GM21717 (cell line): Measurements from ENCODE around the gene CSH1.
"Not testable (repeated sequence)": the region's sequence is repeated elsewhere in the genome, so short reads cannot be mapped to it uniquely, and the experiment has no call there.

ENCODE experiments used
- ATAC-seq: cut with Tn5 transposase; IDR thresholded peaks from one replicate; pipeline ENCODE4 v1.9.1; 2021; ENCODE audit warnings: mild to moderate bottlenecking, moderate library complexity; ENCODE audit not compliant: unreplicated experiment

The CSH1 gene

GRCh38 chr17:63928966-63929695, 32.8 kb upstream of the CSH1 start:
- no peak for ATAC-seq

GRCh38 chr17:63928172-63928666, 31.8 kb upstream of the CSH1 start:
- ATAC-seq, result no peak

GRCh38 chr17:63927464-63928171, 31.2 kb upstream of the CSH1 start:
- ATAC-seq, result no peak

- ATAC-seq, result no peak
Observed at GRCh38 chr17:63926164-63926563, 29.8 kb upstream of the CSH1 start.

GRCh38 chr17:63925615-63926014, 29.2 kb upstream of the CSH1 start:
- ATAC-seq, result no peak

- peak; percentile 58 for ATAC-seq
Observed at GRCh38 chr17:63922402-63922801, 26.0 kb upstream of the CSH1 start.

- ATAC-seq, result not testable (repeated sequence)
Observed at GRCh38 chr17:63920779-63921178, 24.4 kb upstream of the CSH1 start.

GRCh38 chr17:63920050-63920449, 23.7 kb upstream of the CSH1 start:
- not testable (repeated sequence) for ATAC-seq

GRCh38 chr17:63919311-63919723, 22.9 kb upstream of the CSH1 start:
- peak; percentile 62 for ATAC-seq

GRCh38 chr17:63918789-63919305, 22.5 kb upstream of the CSH1 start, which contains the start of gene GH1:
Gene GH1 (minus strand): TSS chr17:63918839. CDS start chr17:63918776, 63 bp downstream.
- not testable (repeated sequence) for ATAC-seq

GRCh38 chr17:63918305-63918704, 21.9 kb upstream of the CSH1 start:
- ATAC-seq, result no peak

- no peak for ATAC-seq
Observed at GRCh38 chr17:63917646-63918045, 21.3 kb upstream of the CSH1 start.

- not testable (repeated sequence) for ATAC-seq
Observed at GRCh38 chr17:63917206-63917605, 20.8 kb upstream of the CSH1 start.

GRCh38 chr17:63916566-63917185, 20.3 kb upstream of the CSH1 start:
- ATAC-seq, result no peak

GRCh38 chr17:63915753-63916152, 19.4 kb upstream of the CSH1 start:
- ATAC-seq, result not testable (repeated sequence)

GRCh38 chr17:63914471-63914870, 18.1 kb upstream of the CSH1 start:
- ATAC-seq, result no peak

GRCh38 chr17:63911657-63912100, 15.3 kb upstream of the CSH1 start:
- no peak for ATAC-seq

- no peak for ATAC-seq
Observed at GRCh38 chr17:63911041-63911635, 14.8 kb upstream of the CSH1 start, which contains the start of gene CSHL1. Gene CSHL1 (minus strand): TSS chr17:63911258. CDS start chr17:63911196, 62 bp downstream.

- no peak for ATAC-seq
Observed at GRCh38 chr17:63910096-63910495, 13.7 kb upstream of the CSH1 start.

- not testable (repeated sequence) for ATAC-seq
Observed at GRCh38 chr17:63909586-63909985, 13.2 kb upstream of the CSH1 start.
